Brain microvascular endothelial cell (primary cell): Measurements from ENCODE around the gene SLC35F1.

Source experiments
- DNase-seq: peaks from one replicate; pipeline ENCODE4 v3.0.0-alpha.2; 2020
- H3K27ac ChIP-seq: fragments of 250-450 bp; sonication (Bioruptor Pico); 2 replicates; pipeline ENCODE4 v1.5.1; 2020; ENCODE audit warnings: mild to moderate bottlenecking, moderate library complexity
- H3K27me3 ChIP-seq: fragments of 250-450 bp; sonication (Bioruptor Pico); replicated peaks from 2 replicates; pipeline ENCODE4 v1.5.1; 2020; ENCODE audit warnings: mild to moderate bottlenecking
- H3K36me3 ChIP-seq: fragments of 250-450 bp; sonication (Bioruptor Pico); replicated peaks from 2 replicates; pipeline ENCODE4 v1.5.1; 2020; ENCODE audit warnings: mild to moderate bottlenecking
- H3K4me3 ChIP-seq: 2 replicates; pipeline ENCODE4 v1.5.1; 2011; ENCODE audit warnings: low read depth, mild to moderate bottlenecking, control low read depth, low read length, moderate library complexity
- in situ Hi-C: cut with HindIII; loops from 2 replicates; pipeline ENCODE4 v1.10.0; 2017; ENCODE audit warnings: low sequenced_read_pairs, low pct_ligation_motif_present
- TF ChIP-seq, protein P1 (sequence below): IDR thresholded peaks from 2 replicates; pipeline ENCODE4 v1.5.1; 2011; ENCODE audit warnings: low read depth, mild to moderate bottlenecking, moderate library complexity, low read length, control low read depth, inconsistent platforms; ENCODE audit errors: missing control alignments

SLC35F1 gene

DNA sequence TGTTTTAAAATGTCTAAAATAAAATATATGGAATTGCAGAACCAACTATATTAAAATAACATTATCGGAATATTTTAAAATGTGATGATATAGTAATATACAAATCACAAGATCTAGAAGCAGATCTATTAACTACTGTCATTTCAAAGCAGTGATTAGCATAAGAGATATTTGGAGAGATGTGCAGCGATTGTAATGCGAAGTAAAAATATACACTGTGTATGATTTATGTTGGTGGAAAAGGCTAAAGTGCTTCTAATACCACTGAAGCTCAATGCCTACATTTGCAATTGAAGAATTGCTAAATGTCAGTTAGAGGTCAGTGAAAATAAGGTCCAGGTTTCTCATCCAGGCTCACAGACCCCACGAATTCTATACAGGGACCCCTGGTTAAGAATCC, 392.4 kb downstream of the SLC35F1 start:
- TF ChIP-seq, protein P1, sequence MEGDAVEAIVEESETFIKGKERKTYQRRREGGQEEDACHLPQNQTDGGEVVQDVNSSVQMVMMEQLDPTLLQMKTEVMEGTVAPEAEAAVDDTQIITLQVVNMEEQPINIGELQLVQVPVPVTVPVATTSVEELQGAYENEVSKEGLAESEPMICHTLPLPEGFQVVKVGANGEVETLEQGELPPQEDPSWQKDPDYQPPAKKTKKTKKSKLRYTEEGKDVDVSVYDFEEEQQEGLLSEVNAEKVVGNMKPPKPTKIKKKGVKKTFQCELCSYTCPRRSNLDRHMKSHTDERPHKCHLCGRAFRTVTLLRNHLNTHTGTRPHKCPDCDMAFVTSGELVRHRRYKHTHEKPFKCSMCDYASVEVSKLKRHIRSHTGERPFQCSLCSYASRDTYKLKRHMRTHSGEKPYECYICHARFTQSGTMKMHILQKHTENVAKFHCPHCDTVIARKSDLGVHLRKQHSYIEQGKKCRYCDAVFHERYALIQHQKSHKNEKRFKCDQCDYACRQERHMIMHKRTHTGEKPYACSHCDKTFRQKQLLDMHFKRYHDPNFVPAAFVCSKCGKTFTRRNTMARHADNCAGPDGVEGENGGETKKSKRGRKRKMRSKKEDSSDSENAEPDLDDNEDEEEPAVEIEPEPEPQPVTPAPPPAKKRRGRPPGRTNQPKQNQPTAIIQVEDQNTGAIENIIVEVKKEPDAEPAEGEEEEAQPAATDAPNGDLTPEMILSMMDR: no peak
- H3K27ac ChIP-seq: no peak overlapping the region
- H3K36me3 ChIP-seq: no peaks in the 10 kb centered on the region
- DNase-seq: no peak
- H3K27me3 ChIP-seq: no peaks in the 10 kb centered on the region
- in situ Hi-C loops: loop anchor here (25.0 kb wide), 1 partner anchor 488 kb away; no protein-coding TSS in a partner anchor
- H3K4me3 ChIP-seq: no peak overlapping the region

DNA sequence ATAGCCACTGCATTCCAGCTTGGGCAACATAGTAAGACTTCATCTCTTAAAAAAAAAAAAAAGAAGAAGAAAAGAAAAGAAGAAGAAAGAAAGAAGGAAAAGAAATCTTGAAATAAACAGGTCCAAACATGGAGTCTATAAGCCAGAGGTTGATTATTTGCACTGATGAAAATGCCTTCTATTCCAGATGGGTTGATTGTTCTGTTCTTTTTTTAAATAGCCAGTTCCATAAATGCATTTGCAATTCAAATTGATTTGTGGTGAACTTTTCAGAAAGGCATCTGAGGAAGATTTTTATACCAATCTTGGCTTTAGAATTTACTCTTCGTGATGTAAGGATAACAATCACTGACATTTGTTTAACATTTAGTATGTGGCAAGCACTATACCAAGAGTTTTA, 397.3 kb downstream of the SLC35F1 start:
- TF ChIP-seq, protein P1: no peak
- Histone ChIP-seq H3K27me3 (no peaks in the 10 kb centered on the region), H3K27ac (no peak overlapping the region), H3K36me3 (no peaks in the 10 kb centered on the region), H3K4me3 (no peak overlapping the region)
- in situ Hi-C loops: no loop called here
- no peak for DNase-seq

DNA sequence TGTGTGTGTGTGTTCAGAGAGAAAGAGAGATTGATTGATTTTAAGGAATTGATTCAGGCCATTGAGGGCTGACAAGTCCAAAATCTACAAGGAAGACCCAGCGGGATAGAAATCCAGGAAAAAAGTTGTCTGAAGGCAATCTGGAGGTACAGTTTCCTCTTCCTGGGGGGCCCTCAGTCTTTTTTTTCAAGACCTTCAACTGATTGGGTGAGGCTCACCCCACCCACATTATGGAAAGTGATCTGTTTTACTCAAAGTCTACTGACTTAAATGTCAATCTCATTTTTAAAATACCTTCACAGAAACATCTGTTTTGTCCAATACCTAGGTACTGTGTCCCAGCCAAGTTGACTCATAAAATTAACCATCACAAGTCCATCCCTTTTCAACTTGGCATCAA, 398.0 kb downstream of the SLC35F1 start:
- no peak overlapping the region for H3K27ac ChIP-seq
- no peak for DNase-seq
- in situ Hi-C loops: no loop called here
- H3K27me3 ChIP-seq: no peaks in the 10 kb centered on the region
- H3K4me3 ChIP-seq: no peak overlapping the region
- H3K36me3 ChIP-seq: no peaks in the 10 kb centered on the region
- TF ChIP-seq, protein P1: no peak

DNA sequence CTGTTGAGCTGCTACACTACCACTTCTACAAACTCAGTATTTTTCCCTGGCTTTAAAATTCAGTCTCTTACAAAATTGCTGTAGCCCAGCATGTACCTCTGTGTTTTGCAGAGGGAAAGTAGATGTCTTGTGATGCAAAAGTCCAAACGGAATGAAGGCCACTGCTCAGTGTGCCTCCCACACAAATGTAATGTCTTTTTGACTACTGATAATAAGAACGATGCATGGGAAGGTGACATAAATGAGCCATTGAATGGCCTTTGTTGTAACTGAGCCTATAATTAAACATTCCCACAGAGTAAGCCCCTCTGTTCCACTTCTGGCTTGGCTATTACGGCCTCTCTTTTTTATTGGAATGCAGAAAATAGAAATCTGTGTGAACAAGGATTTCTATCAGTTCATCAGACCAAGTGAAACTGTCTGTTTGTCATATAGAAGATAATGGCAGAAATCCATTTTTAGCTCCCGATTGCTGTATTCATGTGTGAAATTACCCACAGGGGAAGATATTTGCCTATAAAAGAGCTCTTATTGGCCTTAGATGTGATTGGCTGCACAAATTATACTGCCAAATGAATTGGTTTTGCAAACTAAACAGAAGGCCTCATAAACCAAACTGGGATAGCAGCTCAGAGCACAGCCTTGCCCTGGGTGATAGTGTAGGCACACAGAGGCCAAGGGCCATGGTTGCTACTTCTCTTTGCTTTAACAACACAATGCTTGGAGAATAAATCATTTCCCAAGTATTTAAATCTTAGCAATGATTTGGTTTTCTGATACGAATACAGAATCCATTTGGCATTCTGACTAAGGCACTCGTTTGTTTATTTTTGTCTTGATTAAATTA, 399.6 kb downstream of the SLC35F1 start:
- Histone ChIP-seq H3K27me3 (no peaks in the 10 kb centered on the region), H3K36me3 (no peaks in the 10 kb centered on the region), H3K4me3 (no peak overlapping the region), H3K27ac (no peak overlapping the region)
- TF ChIP-seq, protein P1: no peak
- in situ Hi-C loops: no loop called here
- no peak for DNase-seq

- Histone ChIP-seq H3K27me3 (no peaks in the 10 kb centered on the region), H3K4me3 (no peak overlapping the region), H3K27ac (no peak overlapping the region), H3K36me3 (no peaks in the 10 kb centered on the region)
- TF ChIP-seq, protein P1: no peak
- in situ Hi-C loops: no loop called here
- DNase-seq: no peak
These were observed 400.5 kb downstream of the SLC35F1 start for GRCh38 chr6:118307581-118307980.
